ENCODE data around the gene FAM117B.

- no peak for TF ChIP-seq CTCF (IDR thresholded peaks at IDR 0.05)
- TF ChIP-seq POLR2A (IDR thresholded peaks at IDR 0.05): no peak
Observed at GRCh38 chr2:202736826-202737225, 102.1 kb downstream of the FAM117B start.

All from sigmoid colon (tissue), 3 donors.